HUES48 (cell line): Measurements from ENCODE around the gene HSPG2.

ENCODE experiments used
- H3K27ac ChIP-seq: one replicate; pipeline ENCODE4 v1.7.0; 2013; ENCODE audit warnings: low read depth, low read length, inconsistent platforms
- H3K27me3 ChIP-seq: 2 replicates; pipeline ENCODE4 v1.6.1; 2013; ENCODE audit warnings: mild to moderate bottlenecking, low read length; ENCODE audit not compliant: control insufficient read depth, insufficient read depth
- H3K36me3 ChIP-seq: 2 replicates; pipeline ENCODE4 v1.6.1; 2013; ENCODE audit warnings: low read length; ENCODE audit not compliant: control insufficient read depth, insufficient read depth
- H3K4me1 ChIP-seq: 2 replicates; pipeline ENCODE4 v1.6.1; 2013; ENCODE audit warnings: mild to moderate bottlenecking, low read length; ENCODE audit not compliant: control insufficient read depth, insufficient read depth
- H3K4me3 ChIP-seq: 2 replicates; pipeline ENCODE4 v1.5.1; 2013; ENCODE audit warnings: mild to moderate bottlenecking, low read depth, low read length
- H3K9ac ChIP-seq: 2 replicates; pipeline ENCODE4 v1.6.1; 2013; ENCODE audit warnings: mild to moderate bottlenecking, low read depth, low read length, moderate library complexity
- H3K9me3 ChIP-seq: 2 replicates; pipeline ENCODE4 v1.6.1; 2013; ENCODE audit warnings: low read length; ENCODE audit not compliant: control insufficient read depth, insufficient read depth

The HSPG2 gene

GRCh38 chr1:21854751-21855131 is 82.4 kb downstream of the HSPG2 start:
- no peak overlapping the region for H3K4me3 ChIP-seq
- H3K9ac ChIP-seq, result no peak overlapping the region
- H3K27ac ChIP-seq, result no peak overlapping the region
- H3K4me1 ChIP-seq, result no peaks in the 10 kb centered on the region
- peaks cover 69% of the 10 kb centered on the region for H3K36me3 ChIP-seq
- H3K9me3 ChIP-seq, result no peaks in the 10 kb centered on the region
- H3K27me3 ChIP-seq, result no peaks in the 10 kb centered on the region

GRCh38 chr1:21854090-21854750 is 82.9 kb downstream of the HSPG2 start:
- no peak overlapping the region for H3K4me3 ChIP-seq
- no peak overlapping the region for H3K9ac ChIP-seq
- H3K36me3 ChIP-seq, result peaks cover 64% of the 10 kb centered on the region
- no peak overlapping the region for H3K27ac ChIP-seq
- H3K27me3 ChIP-seq, result no peaks in the 10 kb centered on the region
- no peaks in the 10 kb centered on the region for H3K4me1 ChIP-seq
- no peaks in the 10 kb centered on the region for H3K9me3 ChIP-seq

- Histone ChIP-seq H3K4me3 (no peak overlapping the region), H3K4me1 (no peaks in the 10 kb centered on the region), H3K27ac (no peak overlapping the region), H3K9me3 (no peaks in the 10 kb centered on the region), H3K36me3 (peaks cover 61% of the 10 kb centered on the region), H3K27me3 (no peaks in the 10 kb centered on the region), H3K9ac (no peak overlapping the region)
Measured at GRCh38 chr1:21853131-21853427, 84.0 kb downstream of the HSPG2 start.

GRCh38 chr1:21852282-21853130 is 84.6 kb downstream of the HSPG2 start:
- Histone ChIP-seq H3K9ac (no peak overlapping the region), H3K9me3 (no peaks in the 10 kb centered on the region), H3K27ac (no peak overlapping the region), H3K4me1 (no peaks in the 10 kb centered on the region), H3K27me3 (no peaks in the 10 kb centered on the region), H3K4me3 (no peak overlapping the region), H3K36me3 (peaks cover 65% of the 10 kb centered on the region)

GRCh38 chr1:21851430-21852250 is 85.5 kb downstream of the HSPG2 start:
- Histone ChIP-seq H3K9ac (no peak overlapping the region), H3K27me3 (no peaks in the 10 kb centered on the region), H3K9me3 (no peaks in the 10 kb centered on the region), H3K27ac (no peak overlapping the region), H3K36me3 (peaks cover 65% of the 10 kb centered on the region), H3K4me1 (no peaks in the 10 kb centered on the region), H3K4me3 (no peak overlapping the region)

GRCh38 chr1:21849909-21850576 is 87.1 kb downstream of the HSPG2 start:
- H3K27ac ChIP-seq, result no peak overlapping the region
- H3K36me3 ChIP-seq, result peaks cover 66% of the 10 kb centered on the region
- H3K4me1 ChIP-seq, result no peaks in the 10 kb centered on the region
- no peak overlapping the region for H3K4me3 ChIP-seq
- no peak overlapping the region for H3K9ac ChIP-seq
- no peaks in the 10 kb centered on the region for H3K27me3 ChIP-seq
- H3K9me3 ChIP-seq, result no peaks in the 10 kb centered on the region

- no peak overlapping the region for H3K4me3 ChIP-seq
- H3K4me1 ChIP-seq, result no peaks in the 10 kb centered on the region
- H3K36me3 ChIP-seq, result peaks cover 64% of the 10 kb centered on the region
- no peaks in the 10 kb centered on the region for H3K27me3 ChIP-seq
- H3K27ac ChIP-seq, result no peak overlapping the region
- H3K9ac ChIP-seq, result no peak overlapping the region
- no peaks in the 10 kb centered on the region for H3K9me3 ChIP-seq
Measured at GRCh38 chr1:21848524-21849174, 88.5 kb downstream of the HSPG2 start.

GRCh38 chr1:21847223-21848205 is 89.6 kb downstream of the HSPG2 start:
- H3K9me3 ChIP-seq, result no peaks in the 10 kb centered on the region
- H3K27me3 ChIP-seq, result no peaks in the 10 kb centered on the region
- H3K4me3 ChIP-seq, result no peak overlapping the region
- no peak overlapping the region for H3K27ac ChIP-seq
- H3K9ac ChIP-seq, result no peak overlapping the region
- H3K4me1 ChIP-seq, result no peaks in the 10 kb centered on the region
- H3K36me3 ChIP-seq, result peaks cover 65% of the 10 kb centered on the region

GRCh38 chr1:21845646-21846641 is 91.2 kb downstream of the HSPG2 start:
- H3K36me3 ChIP-seq, result peaks cover 65% of the 10 kb centered on the region
- H3K27ac ChIP-seq, result no peak overlapping the region
- H3K27me3 ChIP-seq, result no peaks in the 10 kb centered on the region
- no peak overlapping the region for H3K4me3 ChIP-seq
- no peak overlapping the region for H3K9ac ChIP-seq
- no peaks in the 10 kb centered on the region for H3K4me1 ChIP-seq
- H3K9me3 ChIP-seq, result no peaks in the 10 kb centered on the region
